ENCODE results near the gene CELSR1. TPM values are rescaled to one million over a fixed set of nuclear protein-coding genes. Genes with fewer than 3 reads are reported as not detected.

The CELSR1 gene
- total RNA-seq, 2 donors from 2014 or later, result 24.4 to 34.1 TPM

- Histone ChIP-seq H3K4me1 (ENCODE audit: control insufficient read depth, insufficient read depth, low read length) (peaks cover 6% of the 10 kb centered on the region), H3K27me3 (ENCODE audit: control insufficient read depth, insufficient read depth, low read length, poor library complexity, severe bottlenecking) (no peaks in the 10 kb centered on the region), H3K4me3 (ENCODE audit: low read length) (no peak overlapping the region), H3K9ac (ENCODE audit: extremely low read depth, low read length, poor library complexity, severe bottlenecking) (no peak overlapping the region), H3K27ac (ENCODE audit: low read depth, low read length) (no peak overlapping the region), H3K36me3 (ENCODE audit: control insufficient read depth, insufficient read depth, low read length) (no peaks in the 10 kb centered on the region), H3K9me3 (ENCODE audit: control insufficient read depth, low read length) (peaks cover 14% of the 10 kb centered on the region)
- Mint-ChIP-seq H3K4me1 (peaks cover 2% of the 10 kb centered on the region), H3K27ac (no peak overlapping the region), H3K9me3 (peaks cover 13% of the 10 kb centered on the region), H3K4me3 (no peak overlapping the region), H3K36me3 (ENCODE audit: low read depth) (no peaks in the 10 kb centered on the region), H3K27me3 (ENCODE audit: insufficient read depth) (peaks cover 6% of the 10 kb centered on the region)
- 94% methylated on average over 10 to 12 of the region's 12 CpGs for WGBS, 2 experiments (ENCODE audit: insufficient coverage in 1 of 2, insufficient read length in 1 of 2)
- TF ChIP-seq CTCF (conservative IDR thresholded peaks at IDR 0.05), result no peak
- DNase-seq, result peak; percentile 40
Observed at GRCh38 chr22:46551996-46552395, 14.6 kb upstream of the CELSR1 start.

DNA sequence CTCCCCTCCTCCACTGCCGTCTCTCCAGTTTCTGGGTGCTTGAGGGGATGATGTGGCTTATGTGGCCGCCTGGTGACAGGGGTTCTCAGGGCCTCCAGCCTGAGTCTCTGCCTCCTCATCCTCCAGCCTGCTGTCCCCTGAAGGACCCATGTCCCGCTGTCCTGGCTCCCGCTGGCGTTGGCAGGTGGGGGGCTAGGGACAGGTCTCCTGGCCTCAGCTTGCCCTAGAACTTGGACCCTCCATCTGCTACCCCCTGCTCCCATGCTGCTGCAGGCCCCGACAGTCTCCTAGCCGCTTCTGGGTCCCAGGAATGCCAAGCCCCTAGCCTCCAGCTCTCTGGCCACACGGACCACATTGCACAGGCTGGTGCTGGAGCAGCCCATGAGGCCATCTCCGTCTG is 13.9 kb upstream of the CELSR1 start:
- H3K4me1 Mint-ChIP-seq, result peaks cover 2% of the 10 kb centered on the region
- Histone ChIP-seq H3K4me1 (ENCODE audit: control insufficient read depth, insufficient read depth, low read length) (peaks cover 8% of the 10 kb centered on the region), H3K9me3 (ENCODE audit: control insufficient read depth, low read length) (peaks cover 7% of the 10 kb centered on the region), H3K4me3 (ENCODE audit: low read length) (no peak overlapping the region), H3K36me3 (ENCODE audit: control insufficient read depth, insufficient read depth, low read length) (no peaks in the 10 kb centered on the region), H3K27ac (ENCODE audit: low read depth, low read length) (no peak overlapping the region), H3K9ac (ENCODE audit: extremely low read depth, low read length, poor library complexity, severe bottlenecking) (no peak overlapping the region), H3K27me3 (ENCODE audit: control insufficient read depth, insufficient read depth, low read length, poor library complexity, severe bottlenecking) (no peaks in the 10 kb centered on the region)
- no peak overlapping the region for H3K4me3 Mint-ChIP-seq
- no peak for TF ChIP-seq CTCF (conservative IDR thresholded peaks at IDR 0.05)
- no peak overlapping the region for H3K27ac Mint-ChIP-seq
- H3K27me3 Mint-ChIP-seq (ENCODE audit: insufficient read depth), result peaks cover 7% of the 10 kb centered on the region
- WGBS, 2 experiments (ENCODE audit: insufficient coverage in 1 of 2, insufficient read length in 1 of 2), result 80 to 83% methylated on average over 5 to 9 of the region's 9 CpGs
- H3K36me3 Mint-ChIP-seq (ENCODE audit: low read depth), result no peaks in the 10 kb centered on the region
- DNase-seq, result peak; percentile 32
- H3K9me3 Mint-ChIP-seq, result peaks cover 9% of the 10 kb centered on the region

- H3K4me3 ChIP-seq (ENCODE audit: low read length), result no peak overlapping the region
- 84 to 88% methylated on average over 11 to 17 of the region's 17 CpGs for WGBS, 2 experiments (ENCODE audit: insufficient coverage in 1 of 2, insufficient read length in 1 of 2)
- H3K27ac ChIP-seq (ENCODE audit: low read depth, low read length), result no peak overlapping the region
- no peaks in the 10 kb centered on the region for H3K27me3 ChIP-seq (ENCODE audit: control insufficient read depth, insufficient read depth, low read length, poor library complexity, severe bottlenecking)
- no peak overlapping the region for H3K4me3 Mint-ChIP-seq
- peaks cover 9% of the 10 kb centered on the region for H3K9me3 Mint-ChIP-seq
- no peak for TF ChIP-seq CTCF (conservative IDR thresholded peaks at IDR 0.05)
- H3K9me3 ChIP-seq (ENCODE audit: control insufficient read depth, low read length), result peaks cover 7% of the 10 kb centered on the region
- peaks cover 6% of the 10 kb centered on the region for H3K27me3 Mint-ChIP-seq (ENCODE audit: insufficient read depth)
- peaks cover 2% of the 10 kb centered on the region for H3K4me1 Mint-ChIP-seq
- peaks cover 8% of the 10 kb centered on the region for H3K4me1 ChIP-seq (ENCODE audit: control insufficient read depth, insufficient read depth, low read length)
- peak; percentile 43 for DNase-seq
- no peak overlapping the region for H3K27ac Mint-ChIP-seq
- H3K36me3 ChIP-seq (ENCODE audit: control insufficient read depth, insufficient read depth, low read length), result no peaks in the 10 kb centered on the region
- no peak overlapping the region for H3K9ac ChIP-seq (ENCODE audit: extremely low read depth, low read length, poor library complexity, severe bottlenecking)
- H3K36me3 Mint-ChIP-seq (ENCODE audit: low read depth), result no peaks in the 10 kb centered on the region
Observed at GRCh38 chr22:46549971-46550641, 12.7 kb upstream of the CELSR1 start.
